Glutamatergic neuron (in vitro differentiated cells): Measurements from ENCODE around the gene SLC12A1. TPM values are rescaled to one million over a fixed set of nuclear protein-coding genes. Genes with fewer than 3 reads are reported as not detected.

Experiments used
- DNase-seq: peaks from one replicate; pipeline ENCODE4 v3.0.0; 2022
- H3K27ac Mint-ChIP-seq: one replicate; pipeline ENCODE4 v1.8.0; 2020; ENCODE audit warnings: mild to moderate bottlenecking, mixed read lengths, inconsistent platforms; ENCODE audit not compliant: unreplicated experiment
- H3K27me3 Mint-ChIP-seq: one replicate; pipeline ENCODE4 v1.8.0; 2020; ENCODE audit warnings: mild to moderate bottlenecking, moderate library complexity, mixed read lengths, inconsistent platforms; ENCODE audit not compliant: unreplicated experiment
- H3K36me3 Mint-ChIP-seq: one replicate; pipeline ENCODE4 v1.8.0; 2020; ENCODE audit warnings: mild to moderate bottlenecking, mixed read lengths, inconsistent platforms; ENCODE audit not compliant: unreplicated experiment
- H3K4me1 Mint-ChIP-seq: one replicate; pipeline ENCODE4 v1.8.0; 2020; ENCODE audit warnings: mild to moderate bottlenecking, low read depth, mixed read lengths, inconsistent platforms; ENCODE audit not compliant: unreplicated experiment
- H3K4me3 Mint-ChIP-seq: one replicate; pipeline ENCODE4 v1.8.0; 2020; ENCODE audit warnings: mild to moderate bottlenecking, mixed read lengths, inconsistent platforms; ENCODE audit not compliant: unreplicated experiment
- H3K9me3 Mint-ChIP-seq: one replicate; pipeline ENCODE4 v1.8.0; 2020; ENCODE audit warnings: mild to moderate bottlenecking, moderate library complexity, mixed read lengths, inconsistent platforms; ENCODE audit not compliant: unreplicated experiment
- long read RNA-seq: library from polyadenylated mRNA; unstranded; transcript quantifications from one replicate; pipeline ENCODE4 v2.0.0, GENCODE V29; 2020; ENCODE audit not compliant: unreplicated experiment
- total RNA-seq: library from RNA; stranded (reverse); fragmentation: NEBNext Ultra II Directional; extraction: Animal tissue kit (Norgen Biotek cat#: 25700); gene quantifications from one replicate; pipeline ENCODE4 v1.2.1, GENCODE V29; 2021; ENCODE audit not compliant: unreplicated experiment
- TF ChIP-seq, protein P1 (sequence below): fragments of 200-600 bp; sonication (generic); IDR thresholded peaks from one replicate; pipeline ENCODE4 v1.5.0; 2021; ENCODE audit not compliant: partially characterized antibody, unreplicated experiment

Gene SLC12A1
- total RNA-seq = not detected
- long read RNA-seq = 0 reads

DNA sequence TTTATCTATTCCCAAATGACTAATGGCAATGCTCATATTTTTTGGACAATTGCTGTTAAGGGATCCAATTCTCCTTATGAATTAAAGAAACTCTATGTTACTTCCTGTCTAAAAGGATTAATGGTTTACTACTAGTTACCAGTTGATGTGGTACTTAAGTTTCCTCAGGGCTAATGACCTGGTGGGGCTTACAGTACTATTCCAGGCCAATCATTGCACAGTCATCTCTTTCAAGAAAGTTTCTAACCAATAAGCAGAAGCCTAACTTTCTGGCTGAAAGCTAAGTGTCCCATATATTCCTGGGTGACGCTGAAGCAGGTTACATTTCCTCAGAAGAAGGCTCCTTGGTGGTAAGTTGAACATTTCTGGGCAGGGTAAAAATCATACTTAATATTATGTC lies at the start of gene SLC12A1:
Gene SLC12A1, plus strand, starts transcription at position 322 of the 400 bp plus-strand sequence. CDS start 1,418 bp downstream, outside the sequence.
- Mint-ChIP-seq H3K4me1 (no peaks in the 10 kb centered on the region), H3K27ac (no peak within 1 kb of the TSS), H3K27me3 (no peaks in the 10 kb centered on the region), H3K36me3 (no peaks in the 10 kb centered on the region), H3K4me3 (no peak within 1 kb of the TSS), H3K9me3 (no peaks in the 10 kb centered on the region)
- TF ChIP-seq, protein P1, sequence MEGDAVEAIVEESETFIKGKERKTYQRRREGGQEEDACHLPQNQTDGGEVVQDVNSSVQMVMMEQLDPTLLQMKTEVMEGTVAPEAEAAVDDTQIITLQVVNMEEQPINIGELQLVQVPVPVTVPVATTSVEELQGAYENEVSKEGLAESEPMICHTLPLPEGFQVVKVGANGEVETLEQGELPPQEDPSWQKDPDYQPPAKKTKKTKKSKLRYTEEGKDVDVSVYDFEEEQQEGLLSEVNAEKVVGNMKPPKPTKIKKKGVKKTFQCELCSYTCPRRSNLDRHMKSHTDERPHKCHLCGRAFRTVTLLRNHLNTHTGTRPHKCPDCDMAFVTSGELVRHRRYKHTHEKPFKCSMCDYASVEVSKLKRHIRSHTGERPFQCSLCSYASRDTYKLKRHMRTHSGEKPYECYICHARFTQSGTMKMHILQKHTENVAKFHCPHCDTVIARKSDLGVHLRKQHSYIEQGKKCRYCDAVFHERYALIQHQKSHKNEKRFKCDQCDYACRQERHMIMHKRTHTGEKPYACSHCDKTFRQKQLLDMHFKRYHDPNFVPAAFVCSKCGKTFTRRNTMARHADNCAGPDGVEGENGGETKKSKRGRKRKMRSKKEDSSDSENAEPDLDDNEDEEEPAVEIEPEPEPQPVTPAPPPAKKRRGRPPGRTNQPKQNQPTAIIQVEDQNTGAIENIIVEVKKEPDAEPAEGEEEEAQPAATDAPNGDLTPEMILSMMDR = no peak
- no peak for DNase-seq

DNA sequence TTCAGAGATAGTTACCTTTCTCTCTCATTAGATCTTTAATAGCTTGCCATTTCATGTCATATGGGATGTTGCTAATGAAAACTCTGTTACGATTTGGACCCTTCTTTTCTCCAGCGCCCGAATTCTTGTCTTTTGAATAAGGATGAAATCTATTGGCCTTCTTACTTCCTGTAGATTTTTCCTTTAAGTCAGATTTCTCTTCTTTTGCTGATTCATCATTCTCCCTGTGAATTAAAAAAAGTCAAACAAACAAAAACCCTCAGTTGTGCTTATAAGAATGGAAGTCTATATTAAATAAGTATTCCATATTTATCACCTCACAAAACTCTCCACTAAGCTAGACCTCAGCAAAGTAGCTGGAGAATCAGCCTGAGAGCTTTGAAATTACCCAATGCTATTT lies 37.5 kb upstream of the SLC12A1 start:
- H3K4me3 Mint-ChIP-seq = no peak overlapping the region
- no peak overlapping the region for H3K27ac Mint-ChIP-seq
- no peaks in the 10 kb centered on the region for H3K9me3 Mint-ChIP-seq
- H3K4me1 Mint-ChIP-seq = peaks cover 6% of the 10 kb centered on the region
- TF ChIP-seq, protein P1 = no peak
- DNase-seq = no peak
- H3K27me3 Mint-ChIP-seq = peaks cover 2% of the 10 kb centered on the region
- H3K36me3 Mint-ChIP-seq = peaks cover 13% of the 10 kb centered on the region

DNA sequence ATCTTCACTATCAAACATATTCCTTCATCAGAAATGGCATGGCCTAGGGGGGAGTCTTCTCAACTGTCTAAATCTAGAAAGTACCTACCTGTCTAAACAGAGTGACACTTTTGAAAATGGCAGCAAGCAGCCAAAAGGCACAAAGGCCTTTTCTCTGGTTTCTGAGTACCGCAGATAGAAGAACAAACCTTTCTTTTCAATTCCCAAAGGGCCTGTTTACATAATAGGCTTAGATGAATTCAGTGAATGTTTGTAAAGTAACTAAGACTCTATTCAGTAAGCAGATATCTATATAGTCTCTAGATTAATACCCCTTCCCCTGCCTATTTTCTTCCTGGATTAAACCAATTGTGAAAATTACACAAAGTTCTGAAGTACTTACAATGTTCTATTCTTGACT lies 35.1 kb upstream of the SLC12A1 start:
- H3K36me3 Mint-ChIP-seq = peaks cover 9% of the 10 kb centered on the region
- peaks cover 9% of the 10 kb centered on the region for H3K4me1 Mint-ChIP-seq
- no peaks in the 10 kb centered on the region for H3K27me3 Mint-ChIP-seq
- no peaks in the 10 kb centered on the region for H3K9me3 Mint-ChIP-seq
- no peak overlapping the region for H3K4me3 Mint-ChIP-seq
- TF ChIP-seq, protein P1 = no peak
- no peak for DNase-seq
- no peak overlapping the region for H3K27ac Mint-ChIP-seq

DNA sequence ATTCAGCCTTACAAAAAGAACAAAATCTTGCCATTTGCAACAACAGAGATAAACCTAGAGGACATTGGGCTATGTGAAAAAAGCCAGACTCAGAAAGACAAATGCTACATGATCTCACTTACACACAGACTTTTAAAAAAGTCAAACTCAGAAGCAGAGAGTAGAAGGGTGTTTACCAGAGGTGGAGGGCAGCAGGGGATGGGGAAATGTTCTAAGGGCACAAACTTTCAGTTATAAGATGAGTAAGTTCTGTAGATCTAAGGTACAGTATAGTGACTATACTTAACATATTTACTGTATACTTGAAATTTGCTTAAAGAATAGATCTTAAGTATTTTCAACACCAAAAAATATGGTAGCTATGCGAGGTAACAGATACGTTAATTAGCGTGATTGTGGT lies 31.0 kb upstream of the SLC12A1 start:
- H3K9me3 Mint-ChIP-seq = peaks cover 8% of the 10 kb centered on the region
- TF ChIP-seq, protein P1 = no peak
- H3K4me1 Mint-ChIP-seq = peaks cover 9% of the 10 kb centered on the region
- DNase-seq = no peak
- peaks cover 9% of the 10 kb centered on the region for H3K36me3 Mint-ChIP-seq
- peaks cover 5% of the 10 kb centered on the region for H3K27me3 Mint-ChIP-seq
- H3K27ac Mint-ChIP-seq = no peak overlapping the region
- H3K4me3 Mint-ChIP-seq = peak overlapping the region; percentile 66

DNA sequence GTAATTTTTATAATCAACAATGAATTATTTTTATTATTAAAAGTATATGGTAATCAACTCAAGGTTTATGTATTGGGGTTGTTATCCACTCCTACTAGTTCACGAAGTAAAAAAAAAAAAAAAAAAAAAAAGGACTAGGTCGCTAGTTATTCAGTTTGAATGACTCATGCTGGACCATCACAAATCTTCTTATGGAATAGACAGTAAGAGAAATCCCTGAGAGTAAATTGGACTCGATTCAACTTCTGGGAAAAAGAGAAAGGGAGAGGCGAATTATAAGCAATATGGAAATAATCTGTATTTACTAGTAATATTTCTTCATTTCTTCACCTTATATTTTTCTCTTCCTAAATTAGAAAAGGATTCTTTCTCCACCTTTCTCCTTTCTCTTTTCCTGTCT lies 30.0 kb upstream of the SLC12A1 start:
- H3K36me3 Mint-ChIP-seq = peaks cover 9% of the 10 kb centered on the region
- peaks cover 5% of the 10 kb centered on the region for H3K4me1 Mint-ChIP-seq
- DNase-seq = no peak
- H3K9me3 Mint-ChIP-seq = peaks cover 8% of the 10 kb centered on the region
- TF ChIP-seq, protein P1 = no peak
- H3K27me3 Mint-ChIP-seq = peaks cover 5% of the 10 kb centered on the region
- peak overlapping the region; percentile 100 for H3K27ac Mint-ChIP-seq
- H3K4me3 Mint-ChIP-seq = peak overlapping the region; percentile 99
